NT2/D1 (cell line): ENCODE data around the gene RIN3.

Experiments
- DNase-seq: peaks from one replicate; pipeline ENCODE4 v3.0.0-alpha.2; 2011; ENCODE audit warnings: low read depth, low spot score
- H3K27me3 ChIP-seq: 2 replicates; pipeline ENCODE4 v1.6.0; 2011; ENCODE audit warnings: mild to moderate bottlenecking; ENCODE audit not compliant: insufficient read length, insufficient read depth
- H3K36me3 ChIP-seq: 2 replicates; pipeline ENCODE4 v1.6.1; 2011; ENCODE audit warnings: mild to moderate bottlenecking, low read length, mixed read lengths; ENCODE audit not compliant: insufficient read depth, insufficient read length
- H3K4me1 ChIP-seq: 2 replicates; pipeline ENCODE4 v1.5.1; 2011; ENCODE audit not compliant: insufficient read depth, insufficient read length
- H3K4me3 ChIP-seq: 2 replicates; pipeline ENCODE4 v1.5.1; 2011; ENCODE audit warnings: low read depth; ENCODE audit not compliant: insufficient read length
- H3K9ac ChIP-seq: 2 replicates; pipeline ENCODE4 v1.6.0; 2011; ENCODE audit warnings: low read depth; ENCODE audit not compliant: insufficient read length
- H3K9me3 ChIP-seq: 2 replicates; pipeline ENCODE4 v1.5.1; 2011; ENCODE audit warnings: mild to moderate bottlenecking, low read length; ENCODE audit not compliant: insufficient read depth
- SUZ12 ChIP-seq: IDR thresholded peaks from 2 replicates; pipeline ENCODE4 v1.6.1; 2011; ENCODE audit not compliant: insufficient read length, insufficient read depth; ENCODE audit errors: extremely low read depth
- YY1 ChIP-seq: IDR thresholded peaks from 2 replicates; pipeline ENCODE4 v1.6.1; 2011; ENCODE audit not compliant: insufficient read length, insufficient read depth
- ZNF274 ChIP-seq: IDR thresholded peaks from 2 replicates; pipeline ENCODE4 v1.6.1; 2011; ENCODE audit warnings: mild to moderate bottlenecking, low read depth, low read length

The RIN3 gene

DNA sequence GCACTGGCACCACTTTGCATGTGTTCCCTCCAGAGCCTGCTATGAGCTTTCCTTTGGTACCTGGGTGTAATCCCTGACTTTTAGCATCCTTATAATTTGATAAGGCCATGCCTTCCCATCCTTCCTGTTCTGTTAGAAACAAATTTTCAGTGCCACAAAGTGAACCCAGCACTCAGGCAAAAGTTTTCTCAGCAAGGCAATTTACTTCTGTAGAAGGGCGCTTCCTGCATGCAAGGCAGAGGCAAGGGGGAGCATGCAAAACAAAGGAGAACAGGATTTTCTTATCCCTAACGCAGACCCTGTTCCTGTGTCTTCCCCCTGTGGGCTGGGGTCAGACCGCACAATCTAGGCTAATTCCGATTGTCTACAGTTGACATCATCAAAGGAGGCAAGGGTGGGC, 108.7 kb downstream of the RIN3 start:
- Histone ChIP-seq H3K9me3 (peaks cover 35% of the 10 kb centered on the region), H3K4me1 (no peaks in the 10 kb centered on the region), H3K9ac (no peak overlapping the region), H3K27me3 (no peaks in the 10 kb centered on the region), H3K36me3 (no peaks in the 10 kb centered on the region), H3K4me3 (no peak overlapping the region)
- no peak for DNase-seq
- TF ChIP-seq SUZ12 (no peak), YY1 (no peak), ZNF274 (no peak)

DNA sequence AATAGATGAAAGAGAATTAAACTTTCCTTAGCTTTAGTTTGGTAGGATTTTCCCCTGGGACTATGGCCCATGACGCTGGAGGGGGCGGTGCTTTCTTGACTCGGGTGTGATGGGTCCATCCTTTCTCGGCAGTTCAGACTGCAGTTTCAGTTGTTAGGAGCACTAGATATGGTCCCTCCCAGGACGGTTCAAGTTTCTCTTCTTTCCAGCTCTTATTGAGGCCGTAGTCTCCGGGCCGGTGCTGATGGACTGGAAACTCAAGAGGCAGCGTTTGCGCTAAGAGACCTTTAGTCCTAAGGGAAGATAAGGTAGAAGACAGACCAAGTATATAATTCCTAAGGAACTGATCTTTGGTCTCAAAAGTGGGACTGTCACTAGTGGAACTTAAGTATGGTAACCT, 111.2 kb downstream of the RIN3 start:
- Histone ChIP-seq H3K4me3 (no peak overlapping the region), H3K9me3 (peaks cover 47% of the 10 kb centered on the region), H3K36me3 (no peaks in the 10 kb centered on the region), H3K4me1 (no peaks in the 10 kb centered on the region), H3K27me3 (no peaks in the 10 kb centered on the region), H3K9ac (no peak overlapping the region)
- TF ChIP-seq SUZ12 (no peak), YY1 (no peak), ZNF274 (no peak)
- no peak for DNase-seq

DNA sequence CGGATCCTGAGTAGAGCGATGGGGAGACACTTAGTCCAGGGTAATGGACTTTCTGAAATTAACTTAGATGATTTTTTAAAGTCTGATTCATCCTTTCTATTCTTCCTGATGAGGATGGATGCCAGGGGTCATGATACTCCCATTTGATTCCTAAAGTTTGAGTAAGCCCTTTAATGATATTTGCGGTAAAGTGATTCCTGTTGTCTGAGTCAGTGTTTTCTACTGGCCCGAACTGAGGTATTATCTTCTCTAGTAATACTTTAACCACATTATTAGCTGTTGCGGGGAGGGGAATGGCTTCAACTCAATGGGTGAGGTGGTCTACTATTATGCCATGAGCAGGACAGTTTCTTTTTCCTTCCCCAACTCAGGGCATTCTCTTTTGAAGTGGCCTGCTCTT, 111.6 kb downstream of the RIN3 start:
- no peak overlapping the region for H3K9ac ChIP-seq

DNA sequence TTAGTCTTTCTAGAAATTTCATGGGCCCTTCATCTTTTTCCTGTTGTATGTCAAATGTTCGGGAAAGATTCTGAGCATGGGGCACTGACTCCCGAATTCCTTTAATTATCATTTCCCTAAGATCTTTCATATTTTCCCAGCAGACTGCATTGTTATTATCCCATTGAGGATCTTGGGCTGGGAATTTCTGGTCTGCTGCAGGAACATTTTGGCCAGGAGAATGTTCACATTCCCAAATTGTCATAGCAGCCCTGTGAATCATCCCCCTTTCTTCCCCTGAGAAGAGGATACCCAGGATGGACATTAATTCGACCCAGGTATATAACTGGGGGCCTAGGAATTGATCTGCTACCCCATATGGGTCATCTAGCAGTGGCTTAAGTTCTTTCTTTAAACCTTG, 112.5 kb downstream of the RIN3 start:
- H3K4me1 ChIP-seq, result peaks cover 2% of the 10 kb centered on the region
- no peaks in the 10 kb centered on the region for H3K36me3 ChIP-seq
- H3K9me3 ChIP-seq, result peaks cover 47% of the 10 kb centered on the region
- H3K9ac ChIP-seq, result no peak overlapping the region
- no peak for TF ChIP-seq SUZ12
- no peak for TF ChIP-seq YY1
- TF ChIP-seq ZNF274, result no peak
- H3K27me3 ChIP-seq, result no peaks in the 10 kb centered on the region
- no peak overlapping the region for H3K4me3 ChIP-seq
- DNase-seq, result no peak

More for the DNA sequence above, 111.6 kb downstream of the RIN3 start:
- no peaks in the 10 kb centered on the region for H3K27me3 ChIP-seq
- no peaks in the 10 kb centered on the region for H3K36me3 ChIP-seq
- no peak overlapping the region for H3K4me3 ChIP-seq
- no peaks in the 10 kb centered on the region for H3K4me1 ChIP-seq
- no peak for DNase-seq
- TF ChIP-seq YY1 (no peak), ZNF274 (no peak), SUZ12 (no peak)
- H3K9me3 ChIP-seq, result peaks cover 47% of the 10 kb centered on the region

DNA sequence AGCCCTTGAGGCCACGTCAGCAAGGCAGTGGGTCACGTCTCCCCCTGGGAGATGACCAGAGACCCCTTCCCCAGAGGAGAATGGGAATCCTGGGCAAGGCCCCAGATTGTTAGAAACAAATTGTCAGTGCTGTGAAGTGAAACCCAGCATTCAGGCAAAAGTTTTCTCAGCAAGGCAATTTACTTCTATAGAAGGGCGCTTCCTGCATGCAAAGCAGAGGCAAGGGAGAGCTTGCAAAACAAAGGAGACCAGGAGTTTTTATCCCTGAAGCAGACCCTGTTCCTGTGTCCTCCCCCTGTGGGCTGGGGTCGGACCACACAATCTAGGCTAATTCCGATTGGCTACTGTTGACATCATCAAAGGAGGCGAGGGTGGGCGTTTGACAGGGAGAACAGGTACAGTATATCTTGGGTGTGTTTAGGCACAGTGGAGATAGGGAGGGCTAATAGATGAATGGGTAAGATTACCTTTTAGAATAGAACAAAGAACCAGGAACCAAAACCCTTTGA, 114.2 kb downstream of the RIN3 start:
- no peak for DNase-seq
- TF ChIP-seq ZNF274 (no peak), SUZ12 (no peak), YY1 (no peak)
- H3K36me3 ChIP-seq, result no peaks in the 10 kb centered on the region
- no peak overlapping the region for H3K4me3 ChIP-seq
- H3K9me3 ChIP-seq, result peaks cover 30% of the 10 kb centered on the region
- peaks cover 3% of the 10 kb centered on the region for H3K4me1 ChIP-seq
- H3K9ac ChIP-seq, result no peak overlapping the region
- H3K27me3 ChIP-seq, result no peaks in the 10 kb centered on the region

DNA sequence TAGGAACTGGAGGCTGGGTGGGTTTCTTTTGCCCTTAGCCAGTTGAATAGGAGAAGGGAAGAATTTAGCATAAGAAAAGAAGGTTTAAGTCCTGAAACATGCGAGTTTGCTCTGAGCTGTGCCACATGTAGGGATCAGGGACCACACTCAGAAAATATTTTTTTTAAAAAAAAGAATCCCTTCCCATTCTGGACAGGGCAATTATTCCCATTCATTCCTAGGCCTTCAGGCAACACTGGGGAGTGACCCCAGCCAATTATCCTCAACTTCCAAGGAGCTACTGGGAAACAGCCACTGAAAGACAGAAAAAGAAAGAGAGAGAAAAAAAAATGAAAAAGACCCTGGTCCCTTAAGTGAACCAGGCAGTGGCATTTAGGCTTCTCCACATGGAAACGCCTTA, 115.1 kb downstream of the RIN3 start:
- Histone ChIP-seq H3K4me3 (no peak overlapping the region), H3K36me3 (no peaks in the 10 kb centered on the region), H3K9ac (no peak overlapping the region), H3K27me3 (no peaks in the 10 kb centered on the region), H3K9me3 (peaks cover 28% of the 10 kb centered on the region), H3K4me1 (peaks cover 3% of the 10 kb centered on the region)
- DNase-seq, result no peak
- TF ChIP-seq ZNF274 (no peak), YY1 (no peak), SUZ12 (no peak)

DNA sequence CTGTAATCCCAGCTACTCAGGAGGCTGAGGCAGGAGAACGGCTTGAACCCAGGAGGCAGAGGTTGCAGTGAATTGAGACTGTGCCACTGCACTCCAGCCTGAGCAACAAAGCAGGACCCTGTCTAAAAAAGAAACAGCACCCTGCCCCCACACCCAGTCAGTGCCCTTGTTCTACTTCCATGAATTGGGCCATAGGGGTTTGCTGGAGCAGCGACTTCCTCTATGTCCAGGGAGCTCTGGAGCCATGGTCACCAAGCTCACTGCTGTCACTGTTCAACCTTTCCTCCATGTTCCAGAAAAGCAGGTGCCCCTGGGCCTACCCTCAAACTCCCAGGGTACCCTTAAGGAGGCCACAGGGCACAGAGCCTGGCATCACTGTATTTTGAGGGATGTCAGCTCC, 116.8 kb downstream of the RIN3 start:
- Histone ChIP-seq H3K27me3 (no peaks in the 10 kb centered on the region), H3K9ac (no peak overlapping the region), H3K4me3 (no peak overlapping the region), H3K9me3 (peaks cover 28% of the 10 kb centered on the region), H3K36me3 (no peaks in the 10 kb centered on the region), H3K4me1 (peaks cover 3% of the 10 kb centered on the region)
- DNase-seq, result no peak
- TF ChIP-seq ZNF274, result no peak
- TF ChIP-seq YY1, result no peak
- TF ChIP-seq SUZ12, result no peak

DNA sequence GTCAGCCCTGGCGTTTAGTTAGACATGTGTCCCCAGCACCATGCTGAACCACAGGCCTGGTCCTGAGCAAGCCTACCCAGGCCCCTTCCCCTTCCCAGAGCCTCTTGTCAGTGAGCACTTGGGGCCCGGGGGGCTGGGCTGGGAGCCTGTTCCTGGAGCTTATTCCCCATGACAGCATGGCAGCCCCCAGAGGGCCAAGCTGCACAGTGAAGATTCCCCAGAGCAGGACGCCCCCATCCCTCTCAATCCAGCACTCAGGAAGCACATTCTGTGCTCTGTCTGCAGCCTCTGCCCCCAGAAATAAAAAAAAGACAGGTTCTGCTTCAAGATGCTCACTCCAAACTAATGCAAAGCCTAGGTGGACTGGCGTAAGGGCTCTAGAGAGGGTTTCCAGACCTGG, 117.5 kb downstream of the RIN3 start:
- Histone ChIP-seq H3K9me3 (peaks cover 24% of the 10 kb centered on the region), H3K36me3 (no peaks in the 10 kb centered on the region), H3K4me1 (peaks cover 3% of the 10 kb centered on the region), H3K27me3 (no peaks in the 10 kb centered on the region), H3K9ac (no peak overlapping the region), H3K4me3 (no peak overlapping the region)
- DNase-seq, result no peak
- TF ChIP-seq ZNF274 (no peak), SUZ12 (no peak), YY1 (no peak)
